Left lung (tissue), 10 donors: ENCODE data around the gene KMT2B. TPM values are rescaled to one million over a fixed set of nuclear protein-coding genes. Genes with fewer than 3 reads are reported as not detected.

Experiments used
- ATAC-seq: fragments of 200-7000 bp; cut with Tn5 transposase; one replicate; pipeline ENCODE4 v1.9.1; 2020; ENCODE audit warnings: moderate library complexity
- DNase-seq, 4 donors: peaks; one replicate each; pipeline ENCODE4 v3.0.0-alpha.2; 2013 to 2020
- H3K27ac ChIP-seq, 2 donors: fragments of 200-600 bp; sonication (generic) in 1 of 2; one replicate each; pipeline versions ENCODE4 v1.5.0 to v1.8.0; 2020 to 2021
- H3K27me3 ChIP-seq, 2 donors: fragments of 200-600 bp; sonication (generic) in 1 of 2; one replicate each; pipeline versions ENCODE4 v1.5.0 to v1.8.0; 2020 to 2021
- H3K36me3 ChIP-seq, 2 donors: fragments of 200-600 bp; sonication (generic) in 1 of 2; one replicate each; pipeline versions ENCODE4 v1.5.0 to v1.8.0; 2020 to 2021
- H3K4me1 ChIP-seq, 2 donors: fragments of 200-600 bp; one replicate each; pipeline ENCODE4 v1.8.0; 2021
- H3K4me3 ChIP-seq, 2 donors: fragments of 200-600 bp; sonication (generic) in 1 of 2; one replicate each; pipeline versions ENCODE4 v1.5.0 to v1.8.0; 2020 to 2021; ENCODE audit warnings: mild to moderate bottlenecking in 1 of 2
- H3K9me3 ChIP-seq, 2 donors: fragments of 200-600 bp; sonication (generic) in 1 of 2; one replicate each; pipeline versions ENCODE4 v1.5.0 to v1.8.0; 2020 to 2021
- CTCF ChIP-seq, 2 donors: fragments of 200-600 bp; sonication (generic) in 1 of 2; IDR thresholded peaks; one replicate each; pipeline versions ENCODE4 v1.5.0 to v1.8.0; 2021; ENCODE audit warnings: antibody characterized with exemption in 2 of 2
- intact Hi-C, 2 donors: fragments of 100-400 bp; cut with DNase I; formaldehyde crosslinking; loops; one replicate each; pipeline versions ENCODE4 v1.11.2 to v1.14.2; 2022
- polyA plus RNA-seq, 6 donors: library from polyadenylated mRNA; unstranded; fragments of 120-200 nt; gene quantifications; one replicate each; pipeline ENCODE4 v1.2.1, GENCODE V29; 2013; ENCODE audit not compliant: insufficient read length in 6 of 6
- total RNA-seq, 2 donors: library from RNA; stranded (reverse); fragmentation: NEBNext Ultra II Directional; extraction: Animal tissue kit (Norgen Biotek cat#: 25700); gene quantifications; one replicate each; pipeline ENCODE4 v1.2.1, GENCODE V29; 2021
- donor health status: DM: no; HTN: yes; CAD: no.
- donor health status: DM: no; HTN: no; CAD: no.

KMT2B gene
- total and polyA plus RNA-seq, 8 donors: 27.9 to 39.1 (median 33.9) TPM

- peak overlapping the region in 1 of 2 donors; percentile 100 for H3K27ac ChIP-seq
- intact Hi-C loops: no loop called here
- H3K36me3 ChIP-seq: peaks cover 0 to 6% of the 10 kb centered on the region in 2 donors
- ATAC-seq (no peak), DNase-seq (no peak)
- H3K27me3 ChIP-seq: no peaks in the 10 kb centered on the region
- H3K4me1 ChIP-seq: peaks cover 18 to 78% of the 10 kb centered on the region in 2 donors
- H3K9me3 ChIP-seq: no peaks in the 10 kb centered on the region
- H3K4me3 ChIP-seq: peak overlapping the region in 1 of 2 donors; percentile 88
- no peak for TF ChIP-seq CTCF (IDR thresholded peaks at IDR 0.05)
These were observed 26.0 kb downstream of the KMT2B start for GRCh38 chr19:35743640-35744429.

GRCh38 chr19:35744430-35745327, 26.9 kb downstream of the KMT2B start:
- H3K4me1 ChIP-seq: peaks cover 18 to 78% of the 10 kb centered on the region in 2 donors
- DNase-seq: peak; percentile 88 to 97 (median 96)
- ATAC-seq: peak; percentile 75
- intact Hi-C loops: no loop called here
- H3K9me3 ChIP-seq: no peaks in the 10 kb centered on the region
- no peak for TF ChIP-seq CTCF (IDR thresholded peaks at IDR 0.05)
- peak overlapping the region; percentile 88 for H3K4me3 ChIP-seq
- no peaks in the 10 kb centered on the region for H3K36me3 ChIP-seq
- peak overlapping the region; percentile 100 for H3K27ac ChIP-seq
- H3K27me3 ChIP-seq: no peaks in the 10 kb centered on the region

GRCh38 chr19:35745328-35746086, 27.7 kb downstream of the KMT2B start, which contains the start of the genes PSENEN and U2AF1L4:
TSS of gene PSENEN (plus strand) at chr19:35745651. CDS start at chr19:35745931, 280 bp downstream.
TSS of gene U2AF1L4 (minus strand) at chr19:35745418. CDS start at chr19:35745391, 27 bp downstream.
- H3K4me1 ChIP-seq: peaks cover 18 to 79% of the 10 kb centered on the region in 2 donors
- ATAC-seq (peak; percentile 73), DNase-seq (peak; percentile 98 to 100 (median 98))
- H3K4me3 ChIP-seq: peak within 1 kb of the TSS; percentile 88
- no peaks in the 10 kb centered on the region for H3K27me3 ChIP-seq
- H3K36me3 ChIP-seq: no peaks in the 10 kb centered on the region
- peak within 1 kb of the TSS; percentile 100 for H3K27ac ChIP-seq
- peak in 1 of 2 donors; percentile 23 for TF ChIP-seq CTCF (IDR thresholded peaks at IDR 0.05)
- H3K9me3 ChIP-seq: no peaks in the 10 kb centered on the region
- intact Hi-C loops: no loop called here

GRCh38 chr19:35746087-35746462, 28.3 kb downstream of the KMT2B start:
- peak overlapping the region; percentile 100 for H3K27ac ChIP-seq
- H3K36me3 ChIP-seq: no peaks in the 10 kb centered on the region
- no peaks in the 10 kb centered on the region for H3K9me3 ChIP-seq
- TF ChIP-seq CTCF (IDR thresholded peaks at IDR 0.05): no peak
- intact Hi-C loops: no loop called here
- no peak for DNase-seq
- no peaks in the 10 kb centered on the region for H3K27me3 ChIP-seq
- H3K4me3 ChIP-seq: peak overlapping the region; percentile 88
- H3K4me1 ChIP-seq: peaks cover 17 to 75% of the 10 kb centered on the region in 2 donors
- ATAC-seq: no peak
